HG03558 (cell line): Measurements from ENCODE around the gene DHX38.
A peak's percentile ranks its signal among the peaks of the same experiment; 100 is the strongest.
"Not testable (repeated sequence)": the region's sequence is repeated elsewhere in the genome, so short reads cannot be mapped to it uniquely, and the experiment has no call there.

ENCODE experiments used
- ATAC-seq: cut with Tn5 transposase; IDR thresholded peaks from one replicate; pipeline ENCODE4 v1.9.1; 2021; ENCODE audit warnings: moderate number of reproducible peaks; ENCODE audit not compliant: unreplicated experiment; ENCODE audit errors: extremely low read depth

DHX38 gene

GRCh38 chr16:72093448-72094265 lies at the start of gene DHX38, which contains the start of gene TXNL4B:
Gene DHX38 (plus strand): TSS chr16:72093847. CDS start chr16:72096158, 2,311 bp downstream.
Gene TXNL4B (minus strand): TSS chr16:72093620. CDS start chr16:72090749, 2,871 bp downstream.
- peak; percentile 95 for ATAC-seq

GRCh38 chr16:72044296-72044695 lies 49.4 kb upstream of the DHX38 start:
- ATAC-seq: no peak

GRCh38 chr16:72044825-72045359 lies 48.8 kb upstream of the DHX38 start:
- no peak for ATAC-seq

- ATAC-seq: no peak
Observed at GRCh38 chr16:72049110-72049509, 44.5 kb upstream of the DHX38 start.

DNA sequence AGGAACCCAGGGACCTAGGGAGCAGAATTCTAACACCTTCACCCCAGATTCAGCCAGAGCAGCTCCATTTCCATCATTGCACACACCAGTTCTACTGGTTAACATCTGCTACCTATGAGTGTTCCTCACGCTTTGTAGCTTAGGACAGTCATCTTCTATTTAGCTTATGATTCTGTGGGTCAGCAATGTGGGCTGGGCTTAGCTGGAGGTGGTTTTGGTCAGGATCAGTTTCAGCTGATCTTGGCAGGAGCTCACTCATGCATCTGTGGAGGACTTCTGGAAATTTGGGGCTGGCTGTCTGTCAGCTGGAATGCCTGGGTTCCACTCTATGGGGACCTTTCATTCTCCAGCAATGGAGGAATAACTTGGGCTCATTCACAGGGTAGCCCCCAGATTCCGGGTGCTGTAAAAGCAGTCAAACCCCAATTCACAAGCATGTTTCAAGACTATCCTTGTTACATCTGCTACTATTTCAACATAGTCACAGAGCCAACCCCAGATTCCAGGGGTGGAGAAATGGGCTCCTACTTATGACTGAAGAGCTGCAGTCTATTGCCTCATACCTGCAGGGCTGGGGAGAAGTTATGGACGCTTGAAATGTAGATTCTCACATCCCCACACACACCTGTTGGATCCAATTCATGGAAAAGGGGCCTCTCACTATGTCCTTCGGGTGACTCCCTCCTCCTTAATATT lies 42.7 kb upstream of the DHX38 start:
- ATAC-seq: no peak

DNA sequence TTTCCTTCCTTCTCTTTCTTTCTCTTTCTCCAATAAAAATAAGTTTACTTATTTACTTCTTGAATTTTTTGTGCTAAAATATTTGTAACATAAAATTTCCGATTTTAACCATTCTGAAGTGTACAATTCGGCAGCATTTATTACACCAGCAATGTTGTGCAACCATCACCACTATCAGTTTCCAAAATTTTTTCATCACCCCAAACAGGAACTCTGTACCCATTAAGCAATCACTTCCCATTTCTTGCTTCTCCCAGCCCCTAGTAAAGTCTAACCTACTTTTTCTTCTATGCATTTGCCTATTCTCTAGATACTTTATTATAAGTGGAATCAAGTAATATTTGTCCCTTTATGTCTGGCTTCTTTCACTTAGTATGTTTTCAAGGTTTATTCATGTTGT lies 41.8 kb upstream of the DHX38 start:
- no peak for ATAC-seq

- ATAC-seq: not testable (repeated sequence)
Observed at GRCh38 chr16:72054254-72054847, 39.3 kb upstream of the DHX38 start, which contains the start of gene HP. Gene HP (plus strand): TSS chr16:72054505. CDS start chr16:72054653, 148 bp downstream.

DNA sequence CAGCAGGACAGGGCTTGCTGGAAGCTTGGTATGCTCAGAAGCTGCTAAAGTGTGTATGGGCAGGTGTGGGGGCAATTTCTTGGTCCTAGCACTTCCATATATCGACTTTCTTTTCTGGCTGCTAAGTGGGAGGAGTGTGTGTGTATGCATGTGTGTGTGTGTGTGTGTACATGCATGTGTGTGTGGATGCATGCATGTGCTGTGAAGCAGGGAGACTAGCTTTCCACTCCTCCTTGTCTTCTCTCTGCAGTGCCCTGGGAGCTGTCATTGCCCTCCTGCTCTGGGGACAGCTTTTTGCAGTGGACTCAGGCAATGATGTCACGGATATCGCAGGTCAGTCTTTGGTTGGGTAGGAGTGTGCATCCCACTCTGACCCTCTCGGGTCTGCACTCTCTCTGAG lies 37.7 kb upstream of the DHX38 start:
- ATAC-seq: no peak

- not testable (repeated sequence) for ATAC-seq
Observed at GRCh38 chr16:72057313-72057712, 36.3 kb upstream of the DHX38 start.

DNA sequence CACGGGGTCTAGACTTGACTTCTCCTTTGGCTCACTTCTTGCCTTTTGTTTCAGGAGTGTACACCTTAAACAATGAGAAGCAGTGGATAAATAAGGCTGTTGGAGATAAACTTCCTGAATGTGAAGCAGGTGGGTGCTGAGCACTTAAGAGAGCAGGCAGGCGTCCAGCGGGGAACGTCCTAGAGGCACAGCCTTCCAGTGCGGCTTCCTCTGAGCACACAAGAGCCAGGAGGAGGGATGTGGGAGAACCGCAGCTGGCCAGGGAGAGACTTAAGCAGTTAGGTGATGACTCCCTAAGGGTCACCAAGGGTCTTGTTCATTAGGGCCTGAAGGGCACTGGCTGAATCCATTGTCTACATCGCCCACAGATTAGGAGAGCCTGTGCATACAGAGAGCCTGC lies 34.6 kb upstream of the DHX38 start:
- not testable (repeated sequence) for ATAC-seq

DNA sequence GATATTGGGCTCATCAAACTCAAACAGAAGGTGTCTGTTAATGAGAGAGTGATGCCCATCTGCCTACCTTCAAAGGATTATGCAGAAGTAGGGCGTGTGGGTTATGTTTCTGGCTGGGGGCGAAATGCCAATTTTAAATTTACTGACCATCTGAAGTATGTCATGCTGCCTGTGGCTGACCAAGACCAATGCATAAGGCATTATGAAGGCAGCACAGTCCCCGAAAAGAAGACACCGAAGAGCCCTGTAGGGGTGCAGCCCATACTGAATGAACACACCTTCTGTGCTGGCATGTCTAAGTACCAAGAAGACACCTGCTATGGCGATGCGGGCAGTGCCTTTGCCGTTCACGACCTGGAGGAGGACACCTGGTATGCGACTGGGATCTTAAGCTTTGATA lies 33.2 kb upstream of the DHX38 start:
- ATAC-seq: no peak

- ATAC-seq: no peak
Observed at GRCh38 chr16:72061564-72061963, 32.1 kb upstream of the DHX38 start.

DNA sequence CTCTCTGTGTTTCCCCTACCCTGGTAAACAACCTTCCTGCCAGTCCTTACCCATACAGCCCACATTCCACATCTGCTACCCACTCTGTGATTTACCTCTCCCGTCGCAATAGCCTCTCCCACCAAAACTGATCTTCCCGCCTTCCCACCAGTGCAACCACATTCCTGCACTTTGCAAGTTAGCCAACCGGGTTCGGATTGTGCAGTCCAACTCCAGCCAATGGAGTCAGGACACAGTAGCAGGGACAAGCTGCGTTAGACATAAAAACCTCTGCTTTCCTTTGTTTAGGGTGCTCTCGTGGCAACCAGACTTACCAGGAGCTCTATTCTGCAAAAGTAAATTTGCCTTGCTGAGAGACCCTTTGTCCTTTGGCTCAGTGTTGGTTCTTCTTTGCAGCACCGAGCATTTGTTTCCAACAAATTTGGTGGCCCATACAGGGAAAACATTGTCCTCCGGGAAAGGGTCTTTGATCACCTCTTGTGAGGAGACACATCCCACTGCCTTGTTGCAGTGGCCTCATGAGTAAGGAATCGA lies 29.2 kb upstream of the DHX38 start:
- no peak for ATAC-seq

DNA sequence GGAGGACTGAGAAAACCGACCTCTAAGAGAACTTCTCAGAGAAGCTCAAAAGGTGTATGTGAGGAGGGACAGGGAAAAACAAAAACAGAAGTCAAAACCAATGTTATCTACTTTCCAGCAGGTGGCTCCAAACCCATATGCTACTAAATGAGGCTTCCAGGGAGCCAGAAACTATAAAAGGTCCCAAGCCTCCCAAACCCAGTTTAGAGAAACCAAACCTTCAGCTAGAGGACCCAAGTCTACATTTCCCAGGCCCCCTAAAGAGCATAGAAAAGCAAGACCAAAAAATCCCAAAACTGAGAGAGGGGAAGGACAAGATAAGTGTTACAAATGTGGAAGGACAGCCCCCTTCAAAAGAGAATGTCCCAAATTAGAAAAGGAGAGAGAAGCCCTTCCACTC lies 26.9 kb upstream of the DHX38 start:
- ATAC-seq: no peak

DNA sequence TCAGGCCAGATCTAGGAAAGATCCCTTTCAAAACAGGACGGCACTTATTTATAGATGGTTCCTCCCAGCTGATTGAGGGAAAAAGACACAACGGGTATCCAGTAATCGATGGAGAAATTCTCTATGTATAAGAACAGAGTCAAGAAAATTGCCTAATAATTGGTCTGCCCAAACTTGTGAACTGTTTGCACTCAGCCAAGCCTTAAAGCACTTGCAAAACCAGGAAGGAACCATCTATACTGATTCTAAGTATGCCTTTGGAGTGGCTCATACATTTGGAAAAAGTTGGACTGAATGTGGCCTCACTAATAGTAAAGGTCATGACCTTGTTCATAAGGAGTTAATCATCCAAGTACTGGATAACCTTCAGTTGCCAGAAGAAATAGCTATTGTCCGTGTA lies 24.7 kb upstream of the DHX38 start:
- ATAC-seq: no peak

- ATAC-seq: no peak
Observed at GRCh38 chr16:72072514-72073342, 20.9 kb upstream of the DHX38 start.

GRCh38 chr16:72073560-72074230 lies 20.0 kb upstream of the DHX38 start:
- no peak for ATAC-seq

- ATAC-seq: not testable (repeated sequence)
Observed at GRCh38 chr16:72075067-72075466, 18.6 kb upstream of the DHX38 start.
